ENCODE results near the gene EMX1. TPM values are rescaled to one million over a fixed set of nuclear protein-coding genes. Genes with fewer than 3 reads are reported as not detected.

EMX1 gene
- total RNA-seq, 1 donor from 2014 or later, result not detected

- DNase-seq (ENCODE audit: low spot score), result no peak
- intact Hi-C loops (cut with DNase I), result no loop called here
Measured at GRCh38 chr2:72952961-72953360, 35.6 kb downstream of the EMX1 start.

GRCh38 chr2:72953528-72953927 lies 36.2 kb downstream of the EMX1 start:
- DNase-seq (ENCODE audit: low spot score), result no peak
- intact Hi-C loops (cut with DNase I), result no loop called here

- DNase-seq (ENCODE audit: low spot score), result no peak
- intact Hi-C loops (cut with DNase I), result no loop called here
Measured at GRCh38 chr2:72953976-72954375, 36.7 kb downstream of the EMX1 start.

DNA sequence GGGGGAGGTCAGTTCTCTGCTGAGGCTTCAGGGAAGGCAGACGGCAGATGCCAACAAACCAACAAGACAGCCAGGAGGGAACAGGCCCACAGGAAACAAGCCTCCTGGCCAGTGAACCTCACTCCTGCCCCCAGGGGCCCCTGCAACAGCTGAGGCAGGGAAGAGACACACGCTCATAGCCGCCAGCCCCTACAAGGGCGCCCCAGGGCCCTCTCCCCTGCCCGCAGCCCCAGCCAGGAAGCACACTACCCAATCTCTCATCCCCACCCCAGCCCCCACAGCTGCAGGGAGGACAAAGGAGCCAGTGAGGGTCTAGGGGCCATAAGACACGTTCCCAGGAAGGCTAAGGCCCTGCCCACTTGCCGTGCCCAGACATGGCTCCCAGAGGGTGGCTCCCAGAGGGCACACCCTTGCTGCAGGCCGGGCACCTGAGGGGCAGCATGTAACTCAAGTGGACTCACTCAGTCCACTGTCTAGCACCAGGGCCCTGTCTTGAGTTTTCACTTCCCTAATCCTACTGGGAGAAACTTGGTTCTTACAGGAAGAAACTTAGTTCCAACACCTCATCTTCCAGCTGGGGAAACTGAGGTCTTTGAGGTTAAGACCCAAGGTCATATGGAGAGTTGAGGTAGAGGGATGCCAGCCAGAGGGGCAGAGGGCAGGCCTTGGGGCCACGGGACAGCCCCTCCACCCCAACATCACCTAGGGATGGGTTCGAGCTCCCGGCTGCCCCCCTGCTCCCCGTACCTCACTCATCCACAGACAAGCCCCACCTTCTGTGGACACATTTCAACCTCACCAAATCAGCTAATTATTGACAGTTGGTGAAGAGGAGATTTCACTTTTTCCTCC lies 37.3 kb downstream of the EMX1 start:
- intact Hi-C loops (cut with DNase I), result no loop called here
- DNase-seq (ENCODE audit: low spot score), result no peak

- DNase-seq (ENCODE audit: low spot score), result no peak
- intact Hi-C loops (cut with DNase I), result no loop called here
Measured at GRCh38 chr2:72955228-72956049, 38.1 kb downstream of the EMX1 start.

DNA sequence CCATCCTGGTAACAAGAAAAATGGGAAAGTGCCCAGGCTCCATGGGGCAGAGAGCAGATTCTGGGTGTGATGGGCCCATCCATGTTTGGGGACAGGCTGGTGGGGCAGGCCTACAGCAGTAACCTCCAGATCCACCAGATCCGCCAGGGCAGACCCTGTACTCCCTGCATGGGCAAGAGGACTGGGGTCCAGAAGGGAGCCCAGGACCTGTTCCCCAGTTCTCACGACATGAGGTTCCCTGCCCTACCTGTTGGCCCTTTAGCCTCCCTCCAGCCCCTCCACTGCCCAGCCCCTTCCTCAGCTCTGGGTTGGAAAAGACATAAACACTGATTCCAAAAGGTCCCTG lies 38.7 kb downstream of the EMX1 start:
- intact Hi-C loops (cut with DNase I), result no loop called here
- DNase-seq (ENCODE audit: low spot score), result no peak

GRCh38 chr2:72956936-72957335 lies 39.6 kb downstream of the EMX1 start:
- no peak for DNase-seq (ENCODE audit: low spot score)
- intact Hi-C loops (cut with DNase I), result no loop called here

GRCh38 chr2:72958542-72959385 lies 41.4 kb downstream of the EMX1 start:
- intact Hi-C loops (cut with DNase I), result no loop called here
- no peak for DNase-seq (ENCODE audit: low spot score)

GRCh38 chr2:72959554-72959953 lies 42.2 kb downstream of the EMX1 start:
- no peak for DNase-seq (ENCODE audit: low spot score)
- intact Hi-C loops (cut with DNase I), result no loop called here

DNA sequence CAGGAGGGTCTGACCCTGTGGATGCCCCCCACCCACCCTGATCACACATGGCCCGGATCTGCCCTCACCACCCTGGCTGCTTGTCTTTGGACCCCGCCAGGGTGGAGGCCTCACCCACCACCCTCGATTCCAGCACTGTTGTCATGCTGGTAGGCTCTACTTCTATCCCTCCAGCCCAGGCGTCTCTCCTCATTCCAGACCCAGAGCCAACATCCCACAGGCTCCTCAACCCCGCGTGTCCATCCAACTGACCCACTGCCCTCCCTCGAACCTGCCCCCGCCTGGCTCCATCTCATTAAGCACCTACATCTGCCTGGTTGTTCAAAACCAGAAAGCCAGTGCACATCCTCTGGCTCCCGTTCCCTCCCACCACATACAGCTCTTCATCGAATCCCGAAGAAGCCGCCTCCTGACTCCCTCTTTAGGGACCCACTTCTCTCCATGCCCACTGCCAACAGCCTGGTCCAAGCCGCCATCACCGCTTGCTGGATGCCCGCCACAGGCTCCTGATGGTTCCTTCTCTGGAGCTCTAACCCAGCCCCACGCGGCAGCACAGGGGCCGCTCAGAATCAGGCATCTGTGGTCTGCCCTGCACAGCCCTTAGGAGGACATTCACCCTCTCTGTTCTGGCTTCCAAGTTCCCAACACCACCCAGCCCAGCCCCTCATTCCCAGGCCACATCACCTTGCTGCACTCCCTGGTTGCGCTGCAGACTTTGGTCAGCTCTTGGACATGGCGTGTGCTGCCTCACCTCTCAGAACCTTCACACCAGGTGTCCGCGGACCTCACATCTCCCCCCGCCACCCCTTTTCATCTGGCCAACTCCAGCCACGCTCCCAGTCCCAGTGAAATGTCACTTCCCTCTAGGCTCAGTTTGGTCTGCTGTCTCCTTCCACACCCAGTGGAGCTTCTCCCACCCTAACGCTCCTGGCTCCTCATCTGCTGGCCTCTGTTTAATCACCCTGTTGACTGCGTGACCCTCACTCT lies 43.0 kb downstream of the EMX1 start:
- DNase-seq (ENCODE audit: low spot score), result no peak
- intact Hi-C loops (cut with DNase I), result no loop called here

DNA sequence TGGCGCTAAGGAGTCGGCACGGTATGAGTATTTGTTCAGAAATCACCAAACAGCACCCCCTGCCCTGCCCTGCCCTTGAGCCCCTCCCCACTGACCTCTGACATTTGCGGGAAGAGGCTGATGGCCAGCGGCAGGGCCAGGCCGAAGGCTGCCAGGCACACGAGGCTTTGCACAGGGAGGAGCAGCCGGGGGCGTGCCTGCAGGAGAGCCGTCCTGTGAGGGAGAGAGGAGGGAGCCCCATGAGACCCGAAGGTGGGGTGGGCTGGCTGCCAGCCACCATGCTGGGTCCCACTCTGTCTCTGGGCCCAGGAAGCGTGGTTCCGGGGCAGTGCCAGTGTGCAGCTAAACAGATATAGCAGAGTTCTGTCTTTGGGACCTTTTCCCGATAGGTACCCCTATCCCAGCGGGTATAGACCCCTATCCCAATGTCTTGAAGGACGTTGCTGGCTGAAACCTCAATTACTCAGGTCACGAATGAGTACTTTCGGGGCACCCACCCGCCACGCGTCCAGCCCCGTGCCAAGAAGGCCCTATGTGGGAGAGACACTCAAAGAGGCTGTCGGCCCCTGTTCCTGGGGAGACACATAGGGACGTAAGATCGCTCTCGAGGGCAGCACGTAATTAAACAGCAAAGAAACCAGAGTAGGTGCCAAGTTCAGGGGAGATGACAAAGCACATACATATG lies 43.9 kb downstream of the EMX1 start:
- no peak for DNase-seq (ENCODE audit: low spot score)

DNA sequence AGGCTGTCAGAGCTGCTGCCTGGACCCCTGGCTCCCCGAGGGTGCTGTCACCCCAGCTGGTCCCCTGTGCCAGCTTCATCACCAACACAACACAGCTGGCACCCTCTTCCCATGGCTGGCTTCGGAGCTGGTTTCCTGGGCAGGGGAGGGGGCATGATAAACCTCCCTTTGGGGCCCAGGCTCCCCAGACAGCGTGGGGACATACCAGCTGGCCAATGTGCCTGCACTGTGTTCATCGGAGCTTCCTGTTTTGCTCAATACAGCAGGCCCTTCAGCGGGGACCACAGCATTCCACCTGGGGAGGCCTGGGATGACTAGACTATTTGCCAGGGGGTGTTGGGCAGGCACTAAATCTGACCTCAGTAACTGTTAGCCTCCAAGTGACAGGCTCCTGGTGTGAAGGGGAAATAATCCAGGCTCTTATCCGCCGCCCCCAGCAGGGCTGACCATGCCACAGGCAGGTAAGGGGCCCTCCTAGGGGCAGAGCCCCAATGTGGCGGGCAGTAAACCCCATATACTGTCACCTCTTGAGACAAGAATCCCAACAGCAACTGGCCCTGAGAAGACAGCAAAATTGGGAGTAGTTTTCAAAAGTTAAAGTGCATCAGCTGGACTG lies 44.6 kb downstream of the EMX1 start:
- no peak for DNase-seq (ENCODE audit: low spot score)
- intact Hi-C loops (cut with DNase I), result no loop called here

More for the DNA sequence above, 43.9 kb downstream of the EMX1 start:
- intact Hi-C loops (cut with DNase I), result no loop called here

- intact Hi-C loops (cut with DNase I), result no loop called here
- no peak for DNase-seq (ENCODE audit: low spot score)
Measured at GRCh38 chr2:72962911-72963310, 45.6 kb downstream of the EMX1 start.

DNA sequence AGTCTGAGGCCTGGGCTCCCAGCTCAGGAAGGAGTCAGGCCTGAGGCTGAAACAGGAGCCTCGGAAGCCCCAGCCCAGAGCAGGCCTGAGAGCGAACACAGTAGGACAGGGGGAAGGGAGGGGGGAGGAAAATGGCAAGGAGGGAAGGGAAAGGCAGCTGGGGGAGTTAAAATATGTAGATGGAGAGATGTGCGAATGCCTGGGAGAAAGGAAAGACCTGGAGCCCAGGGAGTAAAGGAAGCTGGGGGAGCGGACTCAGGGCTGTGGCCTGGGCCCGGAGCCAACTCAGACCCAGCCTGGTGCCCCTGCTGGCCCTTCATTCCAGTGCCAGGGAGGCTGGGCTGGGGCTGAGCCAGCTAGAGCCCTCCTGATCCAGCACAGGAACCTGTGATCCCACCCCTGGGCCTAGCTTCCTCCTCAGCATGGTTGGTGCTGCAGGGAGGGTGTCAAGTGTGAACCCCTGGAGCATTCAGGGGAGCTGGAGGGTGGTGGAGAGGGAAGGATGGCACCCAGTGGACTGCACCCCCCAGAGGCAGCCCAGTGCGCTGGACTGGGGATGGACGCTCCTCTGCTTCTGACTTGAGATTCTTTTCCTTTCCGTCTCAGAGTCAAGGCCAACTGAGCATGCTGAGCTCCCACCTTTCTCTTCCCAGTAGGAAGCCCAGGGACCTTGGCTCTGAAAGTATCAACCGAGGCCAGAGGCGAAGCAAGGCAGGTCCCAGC lies 46.3 kb downstream of the EMX1 start:
- DNase-seq (ENCODE audit: low spot score), result no peak
- intact Hi-C loops (cut with DNase I), result no loop called here

DNA sequence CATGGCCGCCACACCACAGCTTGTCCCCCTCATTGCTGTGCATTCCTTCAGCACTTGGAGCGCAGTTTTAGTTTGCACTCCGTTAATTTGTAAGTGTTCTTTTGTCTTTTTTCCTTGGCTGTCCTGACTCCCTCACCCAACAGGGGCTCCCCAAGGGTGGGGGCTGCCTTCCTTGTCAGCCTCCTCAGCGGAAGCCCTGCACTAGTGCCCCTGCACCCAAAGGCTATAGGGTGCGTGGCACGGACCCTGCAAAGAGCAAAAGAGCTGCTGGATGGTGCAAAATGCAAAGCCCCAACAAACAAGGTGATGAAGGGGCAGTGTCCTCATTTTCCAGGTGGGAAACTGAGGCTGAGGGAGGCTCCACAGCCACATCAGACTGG lies 46.8 kb downstream of the EMX1 start:
- no peak for DNase-seq (ENCODE audit: low spot score)
- intact Hi-C loops (cut with DNase I), result no loop called here

- no peak for DNase-seq (ENCODE audit: low spot score)
- intact Hi-C loops (cut with DNase I), result no loop called here
Measured at GRCh38 chr2:72965016-72965415, 47.7 kb downstream of the EMX1 start.

- DNase-seq (ENCODE audit: low spot score), result no peak
Measured at GRCh38 chr2:72965770-72966450, 48.6 kb downstream of the EMX1 start.

More at GRCh38 chr2:72965770-72966450, 48.6 kb downstream of the EMX1 start:
- intact Hi-C loops (cut with DNase I), result no loop called here

Data from cardiac septum (tissue), 1 donor.